HCT116 (cell line): ENCODE results near the gene CFAP410.

Experiments
- EZH2phosphoT487 ChIP-seq: fragments of 200-600 bp; IDR thresholded peaks from 2 replicates; pipeline ENCODE4 v1.6.1; 2018; ENCODE audit warnings: antibody characterized with exemption, borderline replicate concordance
- POLR2AphosphoS5 ChIP-seq: IDR thresholded peaks from 2 replicates; pipeline ENCODE4 v1.6.1; 2011; ENCODE audit warnings: mild to moderate bottlenecking, low read depth, low read length, moderate library complexity

GRCh38 chr21:44285138-44285992 lies 53.8 kb downstream of the CFAP410 start, which contains the start of gene AIRE:
- TF ChIP-seq EZH2phosphoT487 (no peak), POLR2AphosphoS5 (no peak)
